Measurements from ENCODE around the gene KCNK16.

GRCh38 chr6:39307462-39307861, 15.0 kb downstream of the KCNK16 start:
- TF ChIP-seq, protein P1, sequence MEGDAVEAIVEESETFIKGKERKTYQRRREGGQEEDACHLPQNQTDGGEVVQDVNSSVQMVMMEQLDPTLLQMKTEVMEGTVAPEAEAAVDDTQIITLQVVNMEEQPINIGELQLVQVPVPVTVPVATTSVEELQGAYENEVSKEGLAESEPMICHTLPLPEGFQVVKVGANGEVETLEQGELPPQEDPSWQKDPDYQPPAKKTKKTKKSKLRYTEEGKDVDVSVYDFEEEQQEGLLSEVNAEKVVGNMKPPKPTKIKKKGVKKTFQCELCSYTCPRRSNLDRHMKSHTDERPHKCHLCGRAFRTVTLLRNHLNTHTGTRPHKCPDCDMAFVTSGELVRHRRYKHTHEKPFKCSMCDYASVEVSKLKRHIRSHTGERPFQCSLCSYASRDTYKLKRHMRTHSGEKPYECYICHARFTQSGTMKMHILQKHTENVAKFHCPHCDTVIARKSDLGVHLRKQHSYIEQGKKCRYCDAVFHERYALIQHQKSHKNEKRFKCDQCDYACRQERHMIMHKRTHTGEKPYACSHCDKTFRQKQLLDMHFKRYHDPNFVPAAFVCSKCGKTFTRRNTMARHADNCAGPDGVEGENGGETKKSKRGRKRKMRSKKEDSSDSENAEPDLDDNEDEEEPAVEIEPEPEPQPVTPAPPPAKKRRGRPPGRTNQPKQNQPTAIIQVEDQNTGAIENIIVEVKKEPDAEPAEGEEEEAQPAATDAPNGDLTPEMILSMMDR (IDR thresholded peaks at IDR 0.05; ENCODE audit: low read depth, low read length): no peak
- TF ChIP-seq EZH2phosphoT487 (IDR thresholded peaks at IDR 0.05; ENCODE audit: low read depth): no peak

Measured in OCI-LY3 (cell line).